ENCODE results near the gene OR2T10.

GRCh38 chr1:248611883-248612414 lies 14.4 kb upstream of the OR2T10 start:
- TF ChIP-seq, protein P1, sequence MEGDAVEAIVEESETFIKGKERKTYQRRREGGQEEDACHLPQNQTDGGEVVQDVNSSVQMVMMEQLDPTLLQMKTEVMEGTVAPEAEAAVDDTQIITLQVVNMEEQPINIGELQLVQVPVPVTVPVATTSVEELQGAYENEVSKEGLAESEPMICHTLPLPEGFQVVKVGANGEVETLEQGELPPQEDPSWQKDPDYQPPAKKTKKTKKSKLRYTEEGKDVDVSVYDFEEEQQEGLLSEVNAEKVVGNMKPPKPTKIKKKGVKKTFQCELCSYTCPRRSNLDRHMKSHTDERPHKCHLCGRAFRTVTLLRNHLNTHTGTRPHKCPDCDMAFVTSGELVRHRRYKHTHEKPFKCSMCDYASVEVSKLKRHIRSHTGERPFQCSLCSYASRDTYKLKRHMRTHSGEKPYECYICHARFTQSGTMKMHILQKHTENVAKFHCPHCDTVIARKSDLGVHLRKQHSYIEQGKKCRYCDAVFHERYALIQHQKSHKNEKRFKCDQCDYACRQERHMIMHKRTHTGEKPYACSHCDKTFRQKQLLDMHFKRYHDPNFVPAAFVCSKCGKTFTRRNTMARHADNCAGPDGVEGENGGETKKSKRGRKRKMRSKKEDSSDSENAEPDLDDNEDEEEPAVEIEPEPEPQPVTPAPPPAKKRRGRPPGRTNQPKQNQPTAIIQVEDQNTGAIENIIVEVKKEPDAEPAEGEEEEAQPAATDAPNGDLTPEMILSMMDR (IDR thresholded peaks at IDR 0.05): no peak
- TF ChIP-seq POLR2A (IDR thresholded peaks at IDR 0.05): no peak

All from adrenal gland (tissue), 5 donors.